HCT116 (cell line): ENCODE results near the gene TRIM29. TPM values are rescaled to one million over a fixed set of nuclear protein-coding genes. Genes with fewer than 3 reads are reported as not detected.

Experiments
- ATAC-seq: fragments of 200-7000 bp; cut with Tn5 transposase; 2 replicates; pipeline ENCODE4 v1.9.1; 2020; ENCODE audit warnings: mild to moderate bottlenecking, moderate library complexity
- BruUV-seq: library from RNA; stranded (reverse); fragments of 400-500 nt; replicated peaks from 2 replicates; lab custom pipeline; 2021; lab: Mats Ljungman, UMichigan
- CTCF ChIA-PET: fragments of 300-600 bp; sonication (Branson Sonifier 250); formaldehyde crosslinking; loops from one replicate; lab custom pipeline; 2021; ENCODE audit warnings: antibody characterized with exemption; lab: Charles Lee
- POLR2A ChIA-PET: fragments of 300-600, 350-600 bp; sonication (Branson Sonifier 250); formaldehyde crosslinking; loops from one replicate; lab custom pipeline; 2021; ENCODE audit warnings: antibody characterized with exemption; lab: Charles Lee
- RAD21 ChIA-PET, 2 experiments: fragments of 300-600 bp; sonication (Branson Sonifier 250); formaldehyde crosslinking; loops; one replicate each; lab custom pipeline; 2023; ENCODE audit warnings: low total read pairs in 2 of 2; ENCODE audit not compliant: uncharacterized antibody in 2 of 2, unreplicated experiment in 2 of 2, low non-redundant PET in 1 of 2; lab: Charles Lee
- DNase-seq: peaks from one replicate; pipeline ENCODE4 v3.0.0-alpha.2; 2010; ENCODE audit warnings: low read depth, low spot score
- H2AFZ ChIP-seq: fragments of 200-600 bp; shearing (Covaris generic), sonication (generic); 2 replicates; pipeline ENCODE4 v1.6.1; 2017; ENCODE audit warnings: low read depth, mixed run types, mixed read lengths, antibody characterized with exemption, low read length; ENCODE audit not compliant: poor library complexity, severe bottlenecking
- H3K27ac ChIP-seq: 2 replicates; pipeline ENCODE4 v1.5.1; 2012; ENCODE audit warnings: low read depth, low read length
- H3K27me3 ChIP-seq: fragments of 200-600 bp; sonication (generic); 2 replicates; pipeline ENCODE4 v1.6.1; 2016; ENCODE audit warnings: mixed run types, low read length, mixed read lengths; ENCODE audit not compliant: insufficient read depth
- H3K36me3 ChIP-seq, 2 experiments: fragments of 200-500 bp in 1 of 2; fragments of 200-600 bp in 1 of 2; sonication (Bioruptor generic) in 1 of 2; sonication (generic) in 1 of 2; 2 replicates each; pipeline versions ENCODE4 v1.5.1 to v1.6.1; 2014 to 2016; ENCODE audit warnings: low read length in 2 of 2, inconsistent platforms in 1 of 2, mixed read lengths in 1 of 2, mixed run types in 1 of 2; ENCODE audit not compliant: insufficient read depth in 2 of 2, control insufficient read depth in 1 of 2
- H3K4me1 ChIP-seq, 2 experiments: fragments of 200-600 bp in 1 of 2; sonication (generic) in 1 of 2; 2 replicates each; pipeline versions ENCODE4 v1.5.1 to v1.6.1; 2012 to 2017; ENCODE audit warnings: low read length in 2 of 2, inconsistent platforms in 1 of 2, mild to moderate bottlenecking in 1 of 2, mixed read lengths in 1 of 2, mixed run types in 1 of 2, moderate library complexity in 1 of 2; ENCODE audit not compliant: insufficient read depth in 2 of 2, control insufficient read depth in 1 of 2
- H3K4me2 ChIP-seq: fragments of 200-600 bp; sonication (generic); 2 replicates; pipeline ENCODE4 v1.6.1; 2017; ENCODE audit warnings: mixed run types, low read length, mixed read lengths
- H3K4me3 ChIP-seq, 2 experiments: fragments of 200-600 bp in 1 of 2; sonication (generic) in 1 of 2; replicated peaks in 1 of 2; 2 replicates each; pipeline ENCODE4 v1.5.1; 2011 to 2016; ENCODE audit warnings: low read length in 2 of 2, control low read depth in 1 of 2, low read depth in 1 of 2, mild to moderate bottlenecking in 1 of 2, mixed read lengths in 1 of 2, mixed run types in 1 of 2
- H3K79me2 ChIP-seq: fragments of 200-600 bp; sonication (generic); 2 replicates; pipeline ENCODE4 v1.6.1; 2017; ENCODE audit warnings: mild to moderate bottlenecking, mixed run types, low read length, moderate library complexity, mixed read lengths; ENCODE audit not compliant: insufficient read depth
- H3K9ac ChIP-seq: fragments of 200-600 bp; sonication (generic); 2 replicates; pipeline ENCODE4 v1.6.1; 2016; ENCODE audit warnings: low read length, mixed read lengths
- H3K9me2 ChIP-seq: fragments of 200-600 bp; sonication (generic), shearing (Covaris generic); 2 replicates; pipeline ENCODE4 v1.6.1; 2017; ENCODE audit warnings: mixed run types, mild to moderate bottlenecking, moderate library complexity; ENCODE audit not compliant: insufficient read depth
- H3K9me3 ChIP-seq, 2 experiments: fragments of 200-500 bp in 1 of 2; fragments of 200-600 bp in 1 of 2; sonication (Bioruptor generic) in 1 of 2; sonication (generic) in 1 of 2; 2 replicates each; pipeline ENCODE4 v1.6.1; 2014 to 2017; ENCODE audit warnings: low read length in 2 of 2, mixed read lengths in 2 of 2, inconsistent platforms in 1 of 2, low read depth in 1 of 2, mild to moderate bottlenecking in 1 of 2, mixed run types in 1 of 2, moderate library complexity in 1 of 2; ENCODE audit not compliant: control insufficient read depth in 1 of 2, insufficient read depth in 1 of 2
- H4K20me1 ChIP-seq: fragments of 200-600 bp; sonication (generic), shearing (Covaris generic); 2 replicates; pipeline ENCODE4 v1.6.1; 2017; ENCODE audit warnings: mixed run types, mild to moderate bottlenecking, moderate library complexity; ENCODE audit not compliant: insufficient read depth
- CEBPB ChIP-seq: IDR thresholded peaks from 2 replicates; pipeline ENCODE4 v1.6.1; 2012; ENCODE audit warnings: low read depth
- EGR1 ChIP-seq: IDR thresholded peaks from 2 replicates; pipeline ENCODE4 v1.6.1; 2012; ENCODE audit warnings: low read depth
- ELF1 ChIP-seq: IDR thresholded peaks from 2 replicates; pipeline ENCODE4 v1.6.1; 2012; ENCODE audit warnings: low read depth, borderline replicate concordance
- EZH2phosphoT487 ChIP-seq: fragments of 200-600 bp; IDR thresholded peaks from 2 replicates; pipeline ENCODE4 v1.6.1; 2018; ENCODE audit warnings: antibody characterized with exemption, borderline replicate concordance
- FOSL1 ChIP-seq: IDR thresholded peaks from 2 replicates; pipeline ENCODE4 v1.6.1; 2012; ENCODE audit warnings: low read depth
- JUND ChIP-seq: IDR thresholded peaks from 2 replicates; pipeline ENCODE4 v1.6.1; 2012
- POLR2A ChIP-seq: IDR thresholded peaks from 2 replicates; pipeline ENCODE4 v1.7.0; 2011; ENCODE audit warnings: borderline replicate concordance; ENCODE audit not compliant: insufficient read depth, insufficient read length; ENCODE audit errors: extremely low read depth
- POLR2AphosphoS5 ChIP-seq: IDR thresholded peaks from 2 replicates; pipeline ENCODE4 v1.6.1; 2011; ENCODE audit warnings: mild to moderate bottlenecking, low read depth, low read length, moderate library complexity
- RAD21 ChIP-seq: IDR thresholded peaks from 2 replicates; pipeline ENCODE4 v1.6.1; 2012; ENCODE audit warnings: low read depth, mild to moderate bottlenecking
- SIN3A ChIP-seq: IDR thresholded peaks from 2 replicates; pipeline ENCODE4 v1.6.1; 2012; ENCODE audit warnings: low read depth
- SP1 ChIP-seq: IDR thresholded peaks from 2 replicates; pipeline ENCODE4 v1.6.1; 2012; ENCODE audit warnings: low read depth
- SRF ChIP-seq: IDR thresholded peaks from 2 replicates; pipeline ENCODE4 v1.6.1; 2012; ENCODE audit warnings: low read depth
- TCF7L2 ChIP-seq: IDR thresholded peaks from 2 replicates; pipeline ENCODE4 v1.7.0; 2011; ENCODE audit warnings: borderline replicate concordance, inconsistent platforms; ENCODE audit not compliant: insufficient read depth, insufficient read length; ENCODE audit errors: extremely low read depth
- YY1 ChIP-seq: IDR thresholded peaks from 2 replicates; pipeline ENCODE4 v1.6.1; 2011; ENCODE audit warnings: low read length, low read depth, moderate library complexity, mild to moderate bottlenecking; ENCODE audit not compliant: insufficient replicate concordance; ENCODE audit errors: extremely low read depth
- intact Hi-C: fragments of 100-400 bp; cut with micrococcal nuclease; formaldehyde crosslinking; loops from 2 replicates; pipeline ENCODE4 v1.10.0; 2022
- total RNA-seq: library from RNA; stranded (reverse); gene quantifications from one replicate; pipeline ENCODE4 v1.2.1, GENCODE V29; 2021; ENCODE audit not compliant: unreplicated experiment
- TF ChIP-seq, protein P1 (sequence below): IDR thresholded peaks from 2 replicates; pipeline ENCODE4 v1.6.1; 2011; ENCODE audit warnings: mild to moderate bottlenecking, low read length, moderate library complexity; ENCODE audit not compliant: insufficient replicate concordance; ENCODE audit errors: extremely low read depth
- TF ChIP-seq, protein P2 (sequence below), 3 experiments: fragments of 200-600 bp in 1 of 3; sonication (generic) in 1 of 3; IDR thresholded peaks in 2 of 3; conservative IDR thresholded peaks in 1 of 3; 2 replicates each; pipeline ENCODE4 v1.5.1; 2012 to 2017; ENCODE audit warnings: low read depth in 2 of 3, low read length in 2 of 3, antibody characterized with exemption in 1 of 3, borderline replicate concordance in 1 of 3, control low read depth in 1 of 3, mild to moderate bottlenecking in 1 of 3, mixed read lengths in 1 of 3, mixed run types in 1 of 3, moderate library complexity in 1 of 3; ENCODE audit not compliant: insufficient read depth in 1 of 3
- TF ChIP-seq, protein P3 (sequence below): IDR thresholded peaks from 2 replicates; pipeline ENCODE4 v1.6.1; 2012

TRIM29 gene
- total RNA-seq, 1 experiment from 2014 or later, result 0.54 TPM

DNA sequence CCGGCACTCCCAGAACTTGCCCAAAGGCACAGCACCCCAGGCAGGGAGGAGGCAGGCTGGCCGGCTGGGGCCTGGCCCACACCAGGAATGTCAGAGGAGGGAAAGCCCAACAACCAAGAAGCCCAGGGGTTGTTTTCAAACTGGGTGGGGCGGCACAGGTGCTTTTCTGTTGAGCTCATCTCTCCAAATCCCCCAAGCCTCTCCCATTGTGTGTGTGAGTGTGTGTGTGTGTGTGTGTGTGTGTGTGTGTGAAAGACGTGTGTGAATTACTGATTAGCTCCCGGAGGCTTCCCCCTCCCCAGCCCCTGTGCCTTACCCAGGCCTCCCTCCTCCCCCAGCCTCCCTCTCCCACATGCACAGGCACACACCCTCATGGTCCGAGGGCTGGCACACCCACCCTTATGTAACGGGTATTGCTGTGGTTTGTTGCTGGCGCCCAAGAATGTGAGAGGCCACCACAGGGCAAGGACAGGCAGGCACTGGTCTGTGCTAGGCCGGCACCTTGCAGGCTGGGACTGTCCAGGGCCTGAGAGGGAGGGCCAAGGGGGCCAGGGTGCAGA is 15.9 kb downstream of the TRIM29 start:
- RAD21 ChIA-PET, result no interaction called here
- Histone ChIP-seq H3K9ac (no peak overlapping the region), H3K4me1 (peaks cover 14 to 46% of the 10 kb centered on the region in 2 experiments), H4K20me1 (no peaks in the 10 kb centered on the region), H3K4me2 (peak overlapping the region; percentile 14; the same call in 1 of the 2 replicates), H3K9me3 (no peaks in the 10 kb centered on the region), H3K27me3 (no peaks in the 10 kb centered on the region), H2AFZ (no peak overlapping the region), H3K36me3 (no peaks in the 10 kb centered on the region), H3K4me3 (no peak overlapping the region), H3K9me2 (no peaks in the 10 kb centered on the region)
- intact Hi-C loops, result no loop called here
- POLR2A ChIA-PET, result interaction anchor here (0.6 kb wide), 1 partner anchor 19 kb away, joined by 3 read pairs; no protein-coding TSS in a partner anchor
- BruUV-seq, result no TSS peak
- CTCF ChIA-PET, result no interaction called here
- TF ChIP-seq POLR2A, result no peak
- no peak for TF ChIP-seq EZH2phosphoT487
- no peak for TF ChIP-seq SIN3A
- TF ChIP-seq FOSL1, result no peak
- TF ChIP-seq RAD21, result no peak
- TF ChIP-seq, protein P1, sequence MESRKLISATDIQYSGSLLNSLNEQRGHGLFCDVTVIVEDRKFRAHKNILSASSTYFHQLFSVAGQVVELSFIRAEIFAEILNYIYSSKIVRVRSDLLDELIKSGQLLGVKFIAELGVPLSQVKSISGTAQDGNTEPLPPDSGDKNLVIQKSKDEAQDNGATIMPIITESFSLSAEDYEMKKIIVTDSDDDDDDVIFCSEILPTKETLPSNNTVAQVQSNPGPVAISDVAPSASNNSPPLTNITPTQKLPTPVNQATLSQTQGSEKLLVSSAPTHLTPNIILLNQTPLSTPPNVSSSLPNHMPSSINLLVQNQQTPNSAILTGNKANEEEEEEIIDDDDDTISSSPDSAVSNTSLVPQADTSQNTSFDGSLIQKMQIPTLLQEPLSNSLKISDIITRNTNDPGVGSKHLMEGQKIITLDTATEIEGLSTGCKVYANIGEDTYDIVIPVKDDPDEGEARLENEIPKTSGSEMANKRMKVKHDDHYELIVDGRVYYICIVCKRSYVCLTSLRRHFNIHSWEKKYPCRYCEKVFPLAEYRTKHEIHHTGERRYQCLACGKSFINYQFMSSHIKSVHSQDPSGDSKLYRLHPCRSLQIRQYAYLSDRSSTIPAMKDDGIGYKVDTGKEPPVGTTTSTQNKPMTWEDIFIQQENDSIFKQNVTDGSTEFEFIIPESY, result no peak
- no peak for TF ChIP-seq SRF
- TF ChIP-seq, protein P2, sequence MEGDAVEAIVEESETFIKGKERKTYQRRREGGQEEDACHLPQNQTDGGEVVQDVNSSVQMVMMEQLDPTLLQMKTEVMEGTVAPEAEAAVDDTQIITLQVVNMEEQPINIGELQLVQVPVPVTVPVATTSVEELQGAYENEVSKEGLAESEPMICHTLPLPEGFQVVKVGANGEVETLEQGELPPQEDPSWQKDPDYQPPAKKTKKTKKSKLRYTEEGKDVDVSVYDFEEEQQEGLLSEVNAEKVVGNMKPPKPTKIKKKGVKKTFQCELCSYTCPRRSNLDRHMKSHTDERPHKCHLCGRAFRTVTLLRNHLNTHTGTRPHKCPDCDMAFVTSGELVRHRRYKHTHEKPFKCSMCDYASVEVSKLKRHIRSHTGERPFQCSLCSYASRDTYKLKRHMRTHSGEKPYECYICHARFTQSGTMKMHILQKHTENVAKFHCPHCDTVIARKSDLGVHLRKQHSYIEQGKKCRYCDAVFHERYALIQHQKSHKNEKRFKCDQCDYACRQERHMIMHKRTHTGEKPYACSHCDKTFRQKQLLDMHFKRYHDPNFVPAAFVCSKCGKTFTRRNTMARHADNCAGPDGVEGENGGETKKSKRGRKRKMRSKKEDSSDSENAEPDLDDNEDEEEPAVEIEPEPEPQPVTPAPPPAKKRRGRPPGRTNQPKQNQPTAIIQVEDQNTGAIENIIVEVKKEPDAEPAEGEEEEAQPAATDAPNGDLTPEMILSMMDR (IDR thresholded peaks at IDR 0.05 in 2 of 3, conservative IDR thresholded peaks at IDR 0.05 in 1 of 3; ENCODE audit: borderline replicate concordance in 1 of 3, insufficient read depth in 1 of 3, low read depth in 2 of 3, low read length in 2 of 3), result no peak
- TF ChIP-seq SP1, result no peak
- TF ChIP-seq TCF7L2, result no peak
- TF ChIP-seq, protein P3, sequence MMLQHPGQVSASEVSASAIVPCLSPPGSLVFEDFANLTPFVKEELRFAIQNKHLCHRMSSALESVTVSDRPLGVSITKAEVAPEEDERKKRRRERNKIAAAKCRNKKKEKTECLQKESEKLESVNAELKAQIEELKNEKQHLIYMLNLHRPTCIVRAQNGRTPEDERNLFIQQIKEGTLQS, result no peak
- no peak for TF ChIP-seq JUND
- no peak for TF ChIP-seq EGR1
- TF ChIP-seq ELF1, result no peak
- no peak for TF ChIP-seq POLR2AphosphoS5
- no peak for TF ChIP-seq CEBPB
- TF ChIP-seq YY1, result no peak
- TF ChIP-seq, all 23 proteins: peak for 0
- H3K79me2 ChIP-seq, result no peaks in the 10 kb centered on the region
- ATAC-seq (peak; percentile 55), DNase-seq (no peak)
- no peak overlapping the region for H3K27ac ChIP-seq
